GM19023 (cell line): ENCODE data around the gene LZTS2.
"Not testable (repeated sequence)": the region's sequence is repeated elsewhere in the genome, so short reads cannot be mapped to it uniquely, and the experiment has no call there.

Experiments
- ATAC-seq: cut with Tn5 transposase; IDR thresholded peaks from one replicate; pipeline ENCODE4 v1.9.1; 2021; ENCODE audit warnings: mild to moderate bottlenecking, moderate library complexity; ENCODE audit not compliant: unreplicated experiment

Gene LZTS2

GRCh38 chr10:100999742-101000126, at the start of gene LZTS2:
TSS of gene LZTS2 (plus strand) at chr10:100999808. CDS start at chr10:101002539, 2,731 bp downstream.
- no peak for ATAC-seq

GRCh38 chr10:100960251-100960650, 39.4 kb upstream of the LZTS2 start:
- ATAC-seq = no peak

- ATAC-seq = no peak
Observed at GRCh38 chr10:100962351-100963080, 37.1 kb upstream of the LZTS2 start.

GRCh38 chr10:100963826-100964225, 35.8 kb upstream of the LZTS2 start:
- no peak for ATAC-seq

GRCh38 chr10:100965820-100966219, 33.8 kb upstream of the LZTS2 start:
- no peak for ATAC-seq

- ATAC-seq = no peak
Observed at GRCh38 chr10:100966887-100967286, 32.7 kb upstream of the LZTS2 start.

- ATAC-seq = no peak
Observed at GRCh38 chr10:100967332-100967731, 32.3 kb upstream of the LZTS2 start.

GRCh38 chr10:100968062-100968736, 31.4 kb upstream of the LZTS2 start:
- no peak for ATAC-seq

GRCh38 chr10:100968863-100969186, 30.8 kb upstream of the LZTS2 start:
- no peak for ATAC-seq

- ATAC-seq = peak; percentile 58
Observed at GRCh38 chr10:100969187-100970075, 30.2 kb upstream of the LZTS2 start, which contains the start of gene SEMA4G. TSS of gene SEMA4G (plus strand) at chr10:100969504. CDS start at chr10:100972913, 3,409 bp downstream.

- ATAC-seq = no peak
Observed at GRCh38 chr10:100970076-100970913, 29.3 kb upstream of the LZTS2 start.

- ATAC-seq = no peak
Observed at GRCh38 chr10:100970914-100971811, 28.4 kb upstream of the LZTS2 start.

GRCh38 chr10:100972115-100972903, 27.3 kb upstream of the LZTS2 start:
- no peak for ATAC-seq

- ATAC-seq = no peak
Observed at GRCh38 chr10:100972904-100973535, 26.6 kb upstream of the LZTS2 start.

GRCh38 chr10:100975397-100975796, 24.2 kb upstream of the LZTS2 start:
- not testable (repeated sequence) for ATAC-seq

GRCh38 chr10:100976906-100977305, 22.7 kb upstream of the LZTS2 start:
- no peak for ATAC-seq

GRCh38 chr10:100977436-100977835, 22.2 kb upstream of the LZTS2 start:
- ATAC-seq = no peak
